Upper lobe of right lung (tissue), 1 donor: Measurements from ENCODE around the gene CPNE8. TPM values are rescaled to one million over a fixed set of nuclear protein-coding genes. Genes with fewer than 3 reads are reported as not detected.

ENCODE experiments used
- ATAC-seq: fragments of 200-7000 bp; cut with Tn5 transposase; one replicate; pipeline ENCODE4 v1.9.1; 2020; ENCODE audit warnings: mild to moderate bottlenecking, moderate library complexity
- DNase-seq: peaks from one replicate; pipeline ENCODE4 v3.0.0-alpha.2; 2020
- H3K27ac ChIP-seq: fragments of 200-600 bp; one replicate; pipeline ENCODE4 v1.8.0; 2022
- H3K27me3 ChIP-seq: fragments of 200-600 bp; one replicate; pipeline ENCODE4 v1.8.0; 2022; ENCODE audit warnings: mild to moderate bottlenecking
- H3K36me3 ChIP-seq: fragments of 200-600 bp; one replicate; pipeline ENCODE4 v1.8.0; 2022
- H3K4me1 ChIP-seq: fragments of 200-600 bp; one replicate; pipeline ENCODE4 v1.8.0; 2022
- H3K4me3 ChIP-seq: fragments of 200-600 bp; one replicate; pipeline ENCODE4 v1.8.0; 2022; ENCODE audit warnings: mild to moderate bottlenecking
- H3K9me3 ChIP-seq: fragments of 200-600 bp; one replicate; pipeline ENCODE4 v1.8.0; 2022
- CTCF ChIP-seq: fragments of 200-600 bp; IDR thresholded peaks from one replicate; pipeline ENCODE4 v1.8.0; 2022; ENCODE audit warnings: antibody characterized with exemption
- intact Hi-C: fragments of 100-400 bp; cut with DNase I; formaldehyde crosslinking; loops from one replicate; pipeline ENCODE4 v1.11.0; 2022
- total RNA-seq: library from RNA; stranded (reverse); fragmentation: NEBNext Ultra II Directional; extraction: Animal tissue kit (Norgen Biotek cat#: 25700); gene quantifications from one replicate; pipeline ENCODE4 v1.2.1, GENCODE V29; 2021
- donor health status: DM: no; HTN: yes; CAD: no; lungs with severe emphysema.

The CPNE8 gene
- total RNA-seq, 1 donor from 2014 or later: 32.1 TPM

- no peak for DNase-seq
- Histone ChIP-seq H3K4me1 (no peaks in the 10 kb centered on the region), H3K4me3 (no peak overlapping the region), H3K27ac (no peak overlapping the region), H3K36me3 (no peaks in the 10 kb centered on the region), H3K9me3 (no peaks in the 10 kb centered on the region), H3K27me3 (no peaks in the 10 kb centered on the region)
- intact Hi-C loops: no loop called here
- no peak for TF ChIP-seq CTCF
- no peak for ATAC-seq
Measured at GRCh38 chr12:38695057-38695456, 210.3 kb downstream of the CPNE8 start.

DNA sequence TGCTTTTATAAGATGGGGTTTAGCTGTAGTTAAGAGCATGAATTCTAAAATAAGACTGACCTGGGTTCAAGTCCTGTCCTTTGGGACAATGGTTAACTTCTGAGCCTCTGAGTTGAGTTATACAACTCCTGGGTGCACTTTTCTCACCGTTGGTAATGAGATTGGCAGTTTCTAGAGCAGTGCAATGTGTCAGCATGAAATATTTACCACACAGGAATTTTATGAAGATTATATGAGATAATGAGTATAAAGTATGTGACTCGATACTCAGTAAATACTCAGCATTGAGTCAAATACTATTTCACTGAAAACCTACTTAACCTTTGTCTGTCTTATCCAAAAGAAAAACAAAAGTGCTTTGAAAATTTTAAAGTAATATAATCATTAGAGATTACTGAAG, 214.2 kb downstream of the CPNE8 start:
- Histone ChIP-seq H3K27me3 (no peaks in the 10 kb centered on the region), H3K9me3 (no peaks in the 10 kb centered on the region), H3K4me3 (no peak overlapping the region), H3K4me1 (no peaks in the 10 kb centered on the region), H3K36me3 (peaks cover 9% of the 10 kb centered on the region), H3K27ac (no peak overlapping the region)
- DNase-seq (no peak), ATAC-seq (no peak)
- TF ChIP-seq CTCF: no peak
- intact Hi-C loops: no loop called here

DNA sequence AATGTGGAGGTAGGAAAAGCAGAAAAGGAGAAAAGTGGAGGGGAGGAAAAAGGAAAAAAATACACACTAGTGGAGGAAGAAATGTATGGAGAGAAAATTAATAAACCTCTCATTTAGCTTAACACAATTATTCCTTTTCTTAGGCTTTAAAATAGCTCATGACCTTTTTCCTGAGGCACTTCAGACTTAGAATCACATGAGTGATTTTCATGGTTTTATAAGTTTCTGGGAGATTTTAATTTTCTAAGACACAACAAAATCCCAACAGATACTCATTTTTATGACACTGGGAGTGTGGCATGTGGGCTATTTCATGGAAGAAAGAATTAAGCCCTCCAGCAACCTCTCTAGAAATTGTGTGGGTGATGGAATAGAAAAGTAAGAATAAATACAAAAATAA, 214.7 kb downstream of the CPNE8 start:
- no peak for ATAC-seq
- peaks cover 9% of the 10 kb centered on the region for H3K36me3 ChIP-seq
- H3K27ac ChIP-seq: no peak overlapping the region
- TF ChIP-seq CTCF: no peak
- H3K27me3 ChIP-seq: no peaks in the 10 kb centered on the region
- no peaks in the 10 kb centered on the region for H3K4me1 ChIP-seq
- no peak overlapping the region for H3K4me3 ChIP-seq
- intact Hi-C loops: no loop called here
- no peak for DNase-seq
- H3K9me3 ChIP-seq: no peaks in the 10 kb centered on the region

DNA sequence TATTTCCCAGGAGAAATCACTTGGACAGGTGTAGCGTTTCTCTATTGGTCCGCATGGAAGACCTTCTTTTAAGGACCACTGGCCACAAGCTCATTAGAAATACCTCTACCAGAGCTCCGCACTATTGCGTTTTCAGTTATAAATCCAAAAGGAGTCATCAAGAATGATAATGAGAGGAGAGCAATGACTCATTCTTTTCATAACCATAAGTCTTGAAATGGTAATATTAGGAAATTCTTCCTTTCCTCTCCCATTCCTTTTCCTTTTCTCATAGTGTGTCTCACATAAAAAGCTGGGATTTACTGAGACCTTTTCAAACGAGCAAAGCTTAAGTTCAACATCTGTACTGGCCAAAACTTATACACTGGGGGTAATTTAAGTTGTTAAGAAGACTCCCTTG, 215.7 kb downstream of the CPNE8 start:
- Histone ChIP-seq H3K4me1 (no peaks in the 10 kb centered on the region), H3K27ac (no peak overlapping the region), H3K36me3 (peaks cover 18% of the 10 kb centered on the region), H3K4me3 (no peak overlapping the region), H3K9me3 (no peaks in the 10 kb centered on the region), H3K27me3 (no peaks in the 10 kb centered on the region)
- intact Hi-C loops: no loop called here
- no peak for ATAC-seq
- DNase-seq: no peak
- TF ChIP-seq CTCF: no peak

- Histone ChIP-seq H3K4me1 (no peaks in the 10 kb centered on the region), H3K9me3 (no peaks in the 10 kb centered on the region), H3K27me3 (no peaks in the 10 kb centered on the region), H3K27ac (no peak overlapping the region), H3K36me3 (peaks cover 24% of the 10 kb centered on the region), H3K4me3 (no peak overlapping the region)
- TF ChIP-seq CTCF: no peak
- no peak for ATAC-seq
- intact Hi-C loops: no loop called here
- no peak for DNase-seq
Measured at GRCh38 chr12:38689195-38689594, 216.2 kb downstream of the CPNE8 start.

GRCh38 chr12:38682521-38682920, 222.9 kb downstream of the CPNE8 start:
- no peaks in the 10 kb centered on the region for H3K4me1 ChIP-seq
- ATAC-seq (no peak), DNase-seq (no peak)
- H3K27me3 ChIP-seq: no peaks in the 10 kb centered on the region
- H3K9me3 ChIP-seq: no peaks in the 10 kb centered on the region
- H3K27ac ChIP-seq: no peak overlapping the region
- no peak for TF ChIP-seq CTCF
- intact Hi-C loops: no loop called here
- peaks cover 27% of the 10 kb centered on the region for H3K36me3 ChIP-seq
- no peak overlapping the region for H3K4me3 ChIP-seq
